ENCODE data around the gene SECISBP2L. TPM values are rescaled to one million over a fixed set of nuclear protein-coding genes. Genes with fewer than 3 reads are reported as not detected.

Gene SECISBP2L
- total RNA-seq, 1 experiment from 2014 or later, result 24.7 TPM

- H4K5ac ChIP-seq (ENCODE audit: insufficient read length, low read depth, low read length), result no peak overlapping the region
- H3K27me3 ChIP-seq (ENCODE audit: insufficient read depth, low read length), result no peaks in the 10 kb centered on the region
- H4K91ac ChIP-seq (ENCODE audit: insufficient read length, low read depth, low read length), result no peak overlapping the region
- H3K36me3 Mint-ChIP-seq (ENCODE audit: insufficient read depth in 1 of 3, low read depth in 3 of 3), result peaks cover 10 to 42% (median 42%) of the 10 kb centered on the region in 3 experiments; a peak in 6 of 7 replicates
- H3K27ac Mint-ChIP-seq, result no peak overlapping the region
- WGBS (ENCODE audit: extremely low coverage, insufficient read length, low lambda C conversion rate), result no CpG with 5 or more reads among the region's 1 CpG
- no peak for TF ChIP-seq CTCF (conservative IDR thresholded peaks at IDR 0.05)
- no peaks in the 10 kb centered on the region for H3K23me2 ChIP-seq (ENCODE audit: insufficient read length, low read depth, low read length, poor library complexity, severe bottlenecking)
- H3K23ac ChIP-seq (ENCODE audit: insufficient read length, low read depth, low read length), result no peak overlapping the region
- no peaks in the 10 kb centered on the region for H3K9me3 Mint-ChIP-seq
- no peak overlapping the region for H3K14ac ChIP-seq (ENCODE audit: insufficient read depth, low read length)
- no peaks in the 10 kb centered on the region for H3K79me1 ChIP-seq (ENCODE audit: insufficient read depth, low read depth, low read length, poor library complexity, severe bottlenecking)
- no peaks in the 10 kb centered on the region for H3K79me2 ChIP-seq (ENCODE audit: insufficient read depth, low read length)
- no peak overlapping the region for H2AFZ ChIP-seq (ENCODE audit: low read length)
- no peak overlapping the region for H3K56ac ChIP-seq (ENCODE audit: insufficient read length, low read depth, low read length)
- no peak overlapping the region for H2BK12ac ChIP-seq (ENCODE audit: insufficient read length, low read depth, low read length)
- H3K4me1 Mint-ChIP-seq, result no peaks in the 10 kb centered on the region
- no peaks in the 10 kb centered on the region for H4K20me1 ChIP-seq (ENCODE audit: control insufficient read depth, insufficient read depth, insufficient read length)
- H2BK15ac ChIP-seq (ENCODE audit: low read depth, low read length), result no peak overlapping the region
- DNase-seq, result no peak
- no peak overlapping the region for H4K8ac ChIP-seq (replicated peaks; ENCODE audit: insufficient read length, low read depth, low read length)
- H3K27ac ChIP-seq (ENCODE audit: insufficient read length, low read depth, low read length), result no peak overlapping the region
- H3K4me3 Mint-ChIP-seq, result no peak overlapping the region
- H3T11ph ChIP-seq (ENCODE audit: low read length), result no peak overlapping the region
- H3K4ac ChIP-seq (ENCODE audit: low read depth, low read length), result no peak overlapping the region
- H2BK20ac ChIP-seq (ENCODE audit: low read depth, low read length, poor library complexity, severe bottlenecking), result no peak overlapping the region
- H2AK5ac ChIP-seq (ENCODE audit: insufficient read length, low read length), result no peak overlapping the region
- H3K27me3 Mint-ChIP-seq (ENCODE audit: low read depth), result no peaks in the 10 kb centered on the region
- H3K9me3 ChIP-seq (ENCODE audit: control insufficient read depth, low read depth, low read length), result no peaks in the 10 kb centered on the region
- H2BK5ac ChIP-seq (ENCODE audit: insufficient read length, low read length), result no peak overlapping the region
- no peak overlapping the region for H3K18ac ChIP-seq (ENCODE audit: insufficient read length, low read depth, low read length)
- no peaks in the 10 kb centered on the region for H3K4me1 ChIP-seq (ENCODE audit: insufficient read depth, low read length)
- H2BK120ac ChIP-seq (ENCODE audit: low read depth, low read length, poor library complexity, severe bottlenecking), result no peak overlapping the region
- H3K9ac ChIP-seq (ENCODE audit: extremely low read depth, insufficient read length, low read length), result no peak overlapping the region
- no peak overlapping the region for H3K4me2 ChIP-seq (ENCODE audit: insufficient read depth, insufficient read length, low read length)
Observed at GRCh38 chr15:49024840-49025239, 21.4 kb downstream of the SECISBP2L start.

Data from H9 (cell line).